Lower leg skin (tissue), 4 donors: ENCODE results near the gene H2AZ1. TPM values are rescaled to one million over a fixed set of nuclear protein-coding genes. Genes with fewer than 3 reads are reported as not detected.
A peak's percentile ranks its signal among the peaks of the same experiment; 100 is the strongest.

ENCODE experiments used
- DNase-seq, 2 donors: peaks; one replicate each; pipeline ENCODE4 v3.0.0-alpha.2; 2019; ENCODE audit warnings: low spot score in 2 of 2
- H3K4me3 ChIP-seq: fragments of 200-600 bp; sonication (generic); 2 replicates; pipeline ENCODE4 v1.5.1; 2017; ENCODE audit warnings: mild to moderate bottlenecking, low read depth; ENCODE audit not compliant: poor library complexity, severe bottlenecking
- CTCF ChIP-seq, 3 donors: fragments of 450-650 bp; IDR thresholded peaks; one replicate each; pipeline ENCODE4 v1.5.1; 2016; ENCODE audit warnings: antibody characterized with exemption in 3 of 3, mild to moderate bottlenecking in 3 of 3, moderate library complexity in 2 of 3
- POLR2A ChIP-seq, 2 donors: fragments of 450-650 bp; IDR thresholded peaks; one replicate each; pipeline ENCODE4 v1.6.1; 2016 to 2017; ENCODE audit warnings: antibody characterized with exemption in 2 of 2, mild to moderate bottlenecking in 1 of 2, moderate library complexity in 1 of 2
- WGBS, 2 donors: methylation state at CpG; one replicate each; pipeline ENCODE4 v1.1.5; 2018; 5-methylcytosine and 5-hydroxymethylcytosine counted together
- intact Hi-C: fragments of 100-400 bp; cut with DNase I; formaldehyde crosslinking; loops from one replicate; pipeline ENCODE4 v1.15.0; 2023; ENCODE audit warnings: low total_unique reads
- total RNA-seq, 4 donors: library from RNA; depleted of rRNA; stranded (reverse); fragments of >200 nt; gene quantifications; one replicate each; pipeline ENCODE4 v1.1.0, GENCODE V29; 2016

H2AZ1 gene
- total RNA-seq, 4 donors from 2014 or later = 115 to 243 (median 130) TPM

- H3K4me3 ChIP-seq = peak overlapping the region; percentile 65
- WGBS, 2 donors = 0 to 1% methylated on average over 56 to 63 of the region's 98 CpGs
- DNase-seq = peak; percentile 91 to 98
- TF ChIP-seq POLR2A (IDR thresholded peaks at IDR 0.05) = no peak
- TF ChIP-seq CTCF (IDR thresholded peaks at IDR 0.05) = peak in 1 of 3 donors; percentile 78
- intact Hi-C loops = loop anchor here (10.0 kb wide), 1 partner anchor 55 kb away; the partner anchor contains the start of gene LAMTOR3
These were observed 759 bp downstream of the H2AZ1 start for GRCh38 chr4:99949034-99949998.

GRCh38 chr4:99947608-99948007 lies 2.5 kb downstream of the H2AZ1 start:
- H3K4me3 ChIP-seq = no peak overlapping the region
- WGBS, 2 donors = 79 to 81% methylated on average over 4 of the region's 4 CpGs
- TF ChIP-seq CTCF (IDR thresholded peaks at IDR 0.05) (no peak), POLR2A (IDR thresholded peaks at IDR 0.05) (no peak)
- intact Hi-C loops = loop anchor here (10.0 kb wide), 1 partner anchor 53 kb away; the partner anchor contains the start of gene LAMTOR3
- DNase-seq = no peak

- no peak for TF ChIP-seq POLR2A (IDR thresholded peaks at IDR 0.05)
- no peak for TF ChIP-seq CTCF (IDR thresholded peaks at IDR 0.05)
- WGBS, 2 donors = 17% methylated on average over 8 of the region's 8 CpGs
- H3K4me3 ChIP-seq = peak overlapping the region; percentile 94
- no peak for DNase-seq
- intact Hi-C loops = loop anchor here (10.0 kb wide), 1 partner anchor 52 kb away; the partner anchor contains the start of gene LAMTOR3
These were observed 2.9 kb downstream of the H2AZ1 start for GRCh38 chr4:99947190-99947578.

GRCh38 chr4:99946356-99947189 lies 3.5 kb downstream of the H2AZ1 start, which contains the start of gene DNAJB14:
Gene DNAJB14, minus strand, starts transcription at chr4:99946618. Its CDS starts 47 bp downstream, at chr4:99946571.
- peak; percentile 60 to 95 for DNase-seq
- no peak for TF ChIP-seq POLR2A (IDR thresholded peaks at IDR 0.05)
- no peak for TF ChIP-seq CTCF (IDR thresholded peaks at IDR 0.05)
- WGBS, 2 donors = 0 to 2% methylated on average over 71 to 78 of the region's 87 CpGs
- intact Hi-C loops = loop anchor here (10.0 kb wide), 1 partner anchor 52 kb away; the partner anchor contains the start of gene LAMTOR3
- peak within 1 kb of the TSS; percentile 94 for H3K4me3 ChIP-seq

- H3K4me3 ChIP-seq = peak overlapping the region; percentile 94
- TF ChIP-seq POLR2A (IDR thresholded peaks at IDR 0.05) = no peak
- no peak for DNase-seq
- intact Hi-C loops = loop anchor here (10.0 kb wide), 1 partner anchor 51 kb away; the partner anchor contains the start of gene LAMTOR3
- 2% methylated on average over 25 of the region's 25 CpGs for WGBS, 2 donors
These were observed 4.2 kb downstream of the H2AZ1 start for GRCh38 chr4:99945718-99946355.
